Measurements from ENCODE around the gene ATF7IP2. TPM values are rescaled to one million over a fixed set of nuclear protein-coding genes. Genes with fewer than 3 reads are reported as not detected.
"Not testable (repeated sequence)": the region's sequence is repeated elsewhere in the genome, so short reads cannot be mapped to it uniquely, and the experiment has no call there.

ATF7IP2 gene
- total RNA-seq, 4 donors from 2014 or later, result 2.4 to 4.8 (median 4.4) TPM

GRCh38 chr16:10466313-10466712, 80.5 kb downstream of the ATF7IP2 start:
- no peak for TF ChIP-seq POLR2A (IDR thresholded peaks at IDR 0.05)
- TF ChIP-seq CTCF (IDR thresholded peaks at IDR 0.05), result no peak
- no peak for TF ChIP-seq EP300 (IDR thresholded peaks at IDR 0.05)
- Histone ChIP-seq H3K36me3 (peaks cover 0 to 43% (median 0%) of the 10 kb centered on the region in 3 donors), H3K4me1 (no peaks in the 10 kb centered on the region), H3K9me3 (no peaks in the 10 kb centered on the region), H3K27me3 (no peaks in the 10 kb centered on the region), H3K4me3 (no peak overlapping the region), H3K27ac (no peak overlapping the region)
- WGBS, 2 donors, result 98 to 100% methylated on average over 2 of the region's 2 CpGs
- no peak for DNase-seq (ENCODE audit: low spot score in 2 of 2)

GRCh38 chr16:10466861-10467260, 81.0 kb downstream of the ATF7IP2 start:
- Histone ChIP-seq H3K36me3 (peaks cover 0 to 41% (median 0%) of the 10 kb centered on the region in 3 donors), H3K27ac (no peak overlapping the region), H3K4me3 (no peak overlapping the region), H3K4me1 (no peaks in the 10 kb centered on the region), H3K9me3 (no peaks in the 10 kb centered on the region), H3K27me3 (no peaks in the 10 kb centered on the region)
- no peak for TF ChIP-seq POLR2A (IDR thresholded peaks at IDR 0.05)
- DNase-seq (ENCODE audit: low spot score in 2 of 2), result no peak

GRCh38 chr16:10476636-10477035, 90.8 kb downstream of the ATF7IP2 start:
- not testable (repeated sequence) for H3K27me3 ChIP-seq; H3K4me1 ChIP-seq; DNase-seq (ENCODE audit: low spot score in 2 of 2); H3K4me3 ChIP-seq; H3K9me3 ChIP-seq; H3K27ac ChIP-seq
- H3K36me3 ChIP-seq, result peaks cover 0 to 63% (median 5%) of the 10 kb centered on the region in 3 donors
- WGBS, 2 donors, result 100% methylated on average over 1 of the region's 1 CpG

GRCh38 chr16:10480151-10480550, 94.3 kb downstream of the ATF7IP2 start:
- Histone ChIP-seq H3K4me1 (no peaks in the 10 kb centered on the region), H3K9me3 (peaks cover 0 to 4% (median 0%) of the 10 kb centered on the region in 4 donors), H3K4me3 (no peak overlapping the region), H3K27me3 (no peaks in the 10 kb centered on the region), H3K36me3 (peaks cover 0 to 60% (median 3%) of the 10 kb centered on the region in 3 donors), H3K27ac (no peak overlapping the region)
- no peak for TF ChIP-seq POLR2A (IDR thresholded peaks at IDR 0.05)
- no peak for TF ChIP-seq EP300 (IDR thresholded peaks at IDR 0.05)
- no peak for TF ChIP-seq CTCF (IDR thresholded peaks at IDR 0.05)
- no peak for DNase-seq (ENCODE audit: low spot score in 2 of 2)
- WGBS, 2 donors, result 87 to 95% methylated on average over 1 to 2 of the region's 2 CpGs

- Histone ChIP-seq H3K27me3 (no peaks in the 10 kb centered on the region), H3K4me3 (no peak overlapping the region), H3K27ac (no peak overlapping the region), H3K4me1 (peaks cover 0 to 5% (median 2%) of the 10 kb centered on the region in 4 donors), H3K9me3 (peaks cover 0 to 4% (median 0%) of the 10 kb centered on the region in 4 donors), H3K36me3 (peaks cover 0 to 54% (median 3%) of the 10 kb centered on the region in 3 donors)
- no peak for DNase-seq (ENCODE audit: low spot score in 2 of 2)
- 95 to 96% methylated on average over 4 of the region's 4 CpGs for WGBS, 2 donors
- TF ChIP-seq POLR2A (IDR thresholded peaks at IDR 0.05) (no peak), EP300 (IDR thresholded peaks at IDR 0.05) (no peak), CTCF (IDR thresholded peaks at IDR 0.05) (no peak)
These were observed 99.3 kb downstream of the ATF7IP2 start for GRCh38 chr16:10485159-10485558.

GRCh38 chr16:10485698-10486382, 100.0 kb downstream of the ATF7IP2 start:
- no peak overlapping the region for H3K27ac ChIP-seq
- DNase-seq (ENCODE audit: low spot score in 2 of 2), result no peak
- peaks cover 0 to 4% (median 0%) of the 10 kb centered on the region in 4 donors for H3K9me3 ChIP-seq
- H3K27me3 ChIP-seq, result no peaks in the 10 kb centered on the region
- peaks cover 0 to 9% (median 4%) of the 10 kb centered on the region in 4 donors for H3K4me1 ChIP-seq
- no peak overlapping the region for H3K4me3 ChIP-seq
- H3K36me3 ChIP-seq, result peaks cover 0 to 47% (median 3%) of the 10 kb centered on the region in 3 donors
- 95 to 96% methylated on average over 12 of the region's 12 CpGs for WGBS, 2 donors
- no peak for TF ChIP-seq EP300 (IDR thresholded peaks at IDR 0.05)
- TF ChIP-seq CTCF (IDR thresholded peaks at IDR 0.05), result no peak
- no peak for TF ChIP-seq POLR2A (IDR thresholded peaks at IDR 0.05)
